ENCODE measurements around the gene RYR3.

The RYR3 gene

GRCh38 chr15:33834892-33835743 is 524.4 kb downstream of the RYR3 start:
- no peak for DNase-seq (ENCODE audit: low spot score)

- DNase-seq (ENCODE audit: low spot score), result no peak
These were observed 526.5 kb downstream of the RYR3 start for GRCh38 chr15:33837294-33837693.

- DNase-seq (ENCODE audit: low spot score), result no peak
These were observed 528.8 kb downstream of the RYR3 start for GRCh38 chr15:33839540-33839939.

GRCh38 chr15:33840615-33841014 is 529.8 kb downstream of the RYR3 start:
- DNase-seq (ENCODE audit: low spot score), result no peak

- DNase-seq (ENCODE audit: low spot score), result no peak
These were observed 533.4 kb downstream of the RYR3 start for GRCh38 chr15:33844186-33844585.

GRCh38 chr15:33844597-33844996 is 533.8 kb downstream of the RYR3 start:
- peak; percentile 39 for DNase-seq (ENCODE audit: low spot score)

- DNase-seq (ENCODE audit: low spot score), result no peak
These were observed 535.4 kb downstream of the RYR3 start for GRCh38 chr15:33846142-33846541.

GRCh38 chr15:33846862-33847261 is 536.1 kb downstream of the RYR3 start:
- no peak for DNase-seq (ENCODE audit: low spot score)

GRCh38 chr15:33848011-33848410 is 537.2 kb downstream of the RYR3 start:
- peak; percentile 66 for DNase-seq (ENCODE audit: low spot score)

GRCh38 chr15:33851079-33851478 is 540.3 kb downstream of the RYR3 start:
- DNase-seq (ENCODE audit: low spot score), result no peak

GRCh38 chr15:33852094-33852493 is 541.3 kb downstream of the RYR3 start:
- no peak for DNase-seq (ENCODE audit: low spot score)

GRCh38 chr15:33852570-33852969 is 541.8 kb downstream of the RYR3 start:
- DNase-seq (ENCODE audit: low spot score), result peak; percentile 35

GRCh38 chr15:33857726-33858125 is 547.0 kb downstream of the RYR3 start:
- no peak for DNase-seq (ENCODE audit: low spot score)

- DNase-seq (ENCODE audit: low spot score), result no peak
These were observed 548.1 kb downstream of the RYR3 start for GRCh38 chr15:33858836-33859235.

- DNase-seq (ENCODE audit: low spot score), result no peak
These were observed 549.3 kb downstream of the RYR3 start for GRCh38 chr15:33859992-33860545.

GRCh38 chr15:33860754-33861153 is 550.0 kb downstream of the RYR3 start:
- DNase-seq (ENCODE audit: low spot score), result peak; percentile 50

GRCh38 chr15:33864360-33865075 is 553.8 kb downstream of the RYR3 start:
- DNase-seq (ENCODE audit: low spot score), result no peak

GRCh38 chr15:33865416-33865815 is 554.6 kb downstream of the RYR3 start:
- no peak for DNase-seq (ENCODE audit: low spot score)

GRCh38 chr15:33866101-33866737 is 555.5 kb downstream of the RYR3 start:
- no peak for DNase-seq (ENCODE audit: low spot score)

GRCh38 chr15:33871980-33872379 is 561.2 kb downstream of the RYR3 start:
- no peak for DNase-seq (ENCODE audit: low spot score)

- no peak for DNase-seq (ENCODE audit: low spot score)
These were observed 561.8 kb downstream of the RYR3 start for GRCh38 chr15:33872416-33873106.

GRCh38 chr15:33874156-33874555 is 563.4 kb downstream of the RYR3 start:
- DNase-seq (ENCODE audit: low spot score), result no peak

All from kidney tubule cell (primary cell).